ENCODE measurements around the gene PCSK7. TPM values are rescaled to one million over a fixed set of nuclear protein-coding genes. Genes with fewer than 3 reads are reported as not detected.
"Not testable (repeated sequence)": the region's sequence is repeated elsewhere in the genome, so short reads cannot be mapped to it uniquely, and the experiment has no call there.

Gene PCSK7
- total RNA-seq, 2 donors from 2014 or later = 140 to 206 TPM

DNA sequence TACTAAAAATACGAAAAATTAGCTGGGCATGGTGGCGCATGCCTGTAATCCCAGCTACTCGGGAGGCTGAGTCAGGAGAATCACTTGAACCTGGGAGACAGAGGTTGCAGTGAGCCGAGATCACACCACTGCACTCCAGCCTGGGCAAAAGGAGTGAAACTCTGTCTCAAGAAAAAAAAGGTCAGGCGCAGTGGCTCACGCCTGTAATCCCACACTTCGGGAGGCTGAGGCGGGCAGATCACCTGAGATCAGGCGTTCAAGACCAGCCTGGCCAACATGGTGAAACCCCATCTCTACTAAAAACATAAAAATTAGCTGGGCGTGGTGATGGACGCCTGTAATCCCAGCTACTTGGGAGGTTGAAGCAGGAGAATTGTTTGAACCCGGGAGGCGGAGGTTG is 48.7 kb downstream of the PCSK7 start:
- H3K36me3 Mint-ChIP-seq; ATAC-seq; H3K27ac Mint-ChIP-seq; DNase-seq (ENCODE audit: low spot score); H3K4me3 Mint-ChIP-seq; H3K9me3 Mint-ChIP-seq; H3K27me3 Mint-ChIP-seq: not testable (repeated sequence)
- peaks cover 23 to 24% of the 10 kb centered on the region in 2 donors for H3K4me1 Mint-ChIP-seq (ENCODE audit: low read depth in 2 of 2)

DNA sequence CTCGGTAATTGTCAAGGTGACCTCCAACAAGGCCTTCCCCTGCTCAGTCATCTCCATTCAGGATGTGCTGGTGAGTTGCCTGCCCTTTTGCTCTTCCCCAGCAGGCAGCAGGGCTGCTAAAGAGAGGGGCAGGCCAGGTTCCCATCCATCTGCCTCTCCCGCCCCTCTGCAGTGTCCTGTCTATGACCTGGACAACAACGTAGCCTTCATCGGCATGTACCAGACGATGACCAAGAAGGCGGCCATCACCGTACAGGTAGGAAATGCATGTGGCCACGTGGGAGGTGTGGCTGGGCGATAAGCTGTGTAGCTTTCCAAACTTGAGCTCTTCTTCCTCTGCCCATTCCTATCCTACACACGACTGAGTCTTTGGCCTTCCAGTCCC is 49.3 kb downstream of the PCSK7 start:
- DNase-seq (ENCODE audit: low spot score) = no peak
- H3K27ac Mint-ChIP-seq = no peak overlapping the region
- H3K36me3 Mint-ChIP-seq = no peaks in the 10 kb centered on the region
- no peaks in the 10 kb centered on the region for H3K9me3 Mint-ChIP-seq
- no peak for ATAC-seq
- peaks cover 27 to 30% of the 10 kb centered on the region in 2 donors for H3K4me1 Mint-ChIP-seq (ENCODE audit: low read depth in 2 of 2)
- no peaks in the 10 kb centered on the region for H3K27me3 Mint-ChIP-seq
- H3K4me3 Mint-ChIP-seq = no peak overlapping the region

DNA sequence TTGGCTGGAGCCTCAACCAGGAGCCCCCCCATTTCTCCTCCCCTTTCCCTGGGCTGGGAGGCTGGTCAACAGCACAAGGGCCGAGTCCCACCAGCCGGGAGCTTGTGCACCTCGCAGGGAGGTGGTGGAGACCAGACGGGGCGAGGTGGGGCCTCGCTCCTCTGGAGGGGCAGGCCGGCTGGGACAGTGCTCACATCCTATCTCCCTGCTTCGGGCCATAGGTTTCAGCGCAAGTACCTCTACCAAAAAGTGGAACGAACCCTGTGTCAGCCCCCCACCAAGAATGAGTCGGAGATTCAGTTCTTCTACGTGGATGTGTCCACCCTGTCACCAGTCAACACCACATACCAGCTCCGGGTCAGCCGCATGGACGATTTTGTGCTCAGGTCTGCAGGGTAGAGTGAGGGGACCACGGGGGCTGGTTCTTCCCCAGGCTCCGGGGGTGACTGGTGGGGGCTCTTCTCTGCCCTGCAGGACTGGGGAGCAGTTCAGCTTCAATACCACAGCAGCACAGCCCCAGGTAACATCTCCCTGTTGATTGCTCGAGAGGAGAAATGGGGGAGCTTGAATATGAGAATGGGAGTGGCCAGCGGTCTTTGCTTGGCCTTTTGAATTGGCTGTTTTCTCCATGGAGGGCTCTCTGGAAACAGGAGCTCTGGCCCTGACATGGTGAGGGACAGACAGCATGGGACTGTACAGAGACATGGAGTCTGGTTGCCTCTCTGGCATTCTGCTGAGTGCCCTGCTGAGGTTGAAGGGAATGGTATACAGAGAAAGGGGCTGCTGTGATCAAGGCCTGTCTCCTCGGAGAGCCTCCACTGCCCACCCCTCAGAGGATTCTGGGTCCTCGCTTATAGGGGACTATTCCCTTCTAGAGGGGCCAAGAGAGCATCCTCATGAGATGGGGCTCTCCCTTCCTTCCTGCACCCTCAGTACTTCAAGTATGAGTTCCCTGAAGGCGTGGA is 50.0 kb downstream of the PCSK7 start:
- Mint-ChIP-seq H3K9me3 (no peaks in the 10 kb centered on the region), H3K27me3 (no peaks in the 10 kb centered on the region), H3K36me3 (no peaks in the 10 kb centered on the region), H3K4me1 (ENCODE audit: low read depth in 2 of 2) (peaks cover 27 to 28% of the 10 kb centered on the region in 2 donors), H3K4me3 (no peak overlapping the region), H3K27ac (no peak overlapping the region)
- ATAC-seq = no peak
- no peak for DNase-seq (ENCODE audit: low spot score)

DNA sequence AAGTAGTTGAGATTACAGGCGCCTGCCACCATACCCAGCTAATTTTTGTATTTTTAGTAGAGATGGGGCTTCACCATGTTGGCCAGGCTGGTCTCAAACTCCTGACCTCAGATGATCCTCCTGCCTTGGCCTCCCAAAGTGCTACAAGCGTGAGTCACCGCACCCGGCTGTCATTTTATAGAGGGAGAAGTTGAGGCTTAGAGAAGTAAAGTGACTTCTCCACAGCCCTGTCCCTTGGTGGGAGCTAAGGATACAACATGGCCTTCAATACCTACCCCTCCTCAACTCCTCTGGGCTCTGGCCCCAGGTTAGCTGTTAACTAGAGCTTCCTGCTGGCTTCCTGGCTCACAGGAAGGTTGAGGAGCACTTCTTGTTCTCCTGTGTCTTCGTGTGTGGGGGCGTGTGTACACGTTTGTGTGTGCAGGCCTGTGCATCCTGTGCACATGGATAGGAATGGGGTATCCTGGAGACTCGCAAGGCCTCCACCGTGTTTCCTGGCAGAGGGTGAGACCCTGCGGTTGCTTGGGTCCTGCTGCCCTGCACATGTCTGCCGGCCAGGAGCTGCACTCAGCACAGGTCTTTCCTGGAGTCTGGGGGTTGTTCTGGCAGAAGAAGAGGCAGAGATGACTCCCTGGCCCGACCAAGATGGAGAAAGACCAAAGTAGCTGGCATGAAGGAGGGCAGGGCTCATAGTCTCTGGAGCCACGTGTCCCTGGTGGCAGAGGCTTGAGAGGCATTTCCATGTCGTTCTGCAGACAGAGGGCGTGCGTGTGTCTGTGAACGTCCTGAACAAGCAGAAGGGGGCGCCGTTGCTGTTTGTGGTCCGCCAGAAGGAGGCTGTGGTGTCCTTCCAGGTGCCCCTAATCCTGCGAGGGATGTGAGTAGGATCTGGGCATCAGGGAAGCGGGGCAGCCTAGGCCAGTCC is 51.0 kb downstream of the PCSK7 start:
- H3K9me3 Mint-ChIP-seq = no peaks in the 10 kb centered on the region
- H3K4me3 Mint-ChIP-seq = peak overlapping the region; percentile 93
- peak overlapping the region; percentile 81 to 88 for H3K27ac Mint-ChIP-seq
- DNase-seq (ENCODE audit: low spot score) = no peak
- ATAC-seq = no peak
- H3K27me3 Mint-ChIP-seq = no peaks in the 10 kb centered on the region
- H3K36me3 Mint-ChIP-seq = no peaks in the 10 kb centered on the region
- peaks cover 27 to 28% of the 10 kb centered on the region in 2 donors for H3K4me1 Mint-ChIP-seq (ENCODE audit: low read depth in 2 of 2)

DNA sequence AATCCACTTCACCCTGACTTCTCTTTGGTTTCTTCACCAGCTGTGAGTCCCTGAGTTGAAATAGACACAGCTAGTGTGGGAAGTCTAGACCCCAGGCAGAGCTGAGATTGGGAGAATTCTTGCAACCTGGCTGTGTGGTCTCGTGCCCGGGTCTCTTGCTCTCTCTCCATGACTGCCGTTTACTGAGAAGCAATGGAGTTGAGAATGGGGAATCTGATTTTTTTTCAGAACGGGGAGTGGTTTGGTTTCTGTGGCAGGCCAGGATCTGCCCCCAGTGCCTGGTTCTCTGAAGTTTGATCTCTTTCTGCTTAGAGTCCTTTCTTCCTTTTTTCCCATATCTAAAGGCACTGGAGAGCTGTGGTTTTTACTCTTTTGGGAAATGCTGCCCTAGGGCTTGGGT is 51.9 kb downstream of the PCSK7 start:
- Mint-ChIP-seq H3K27me3 (no peaks in the 10 kb centered on the region), H3K4me1 (ENCODE audit: low read depth in 2 of 2) (peaks cover 27 to 28% of the 10 kb centered on the region in 2 donors), H3K27ac (peak overlapping the region; percentile 81 to 88), H3K36me3 (no peaks in the 10 kb centered on the region), H3K4me3 (peak overlapping the region; percentile 93), H3K9me3 (no peaks in the 10 kb centered on the region)
- no peak for DNase-seq (ENCODE audit: low spot score)
- ATAC-seq = no peak

DNA sequence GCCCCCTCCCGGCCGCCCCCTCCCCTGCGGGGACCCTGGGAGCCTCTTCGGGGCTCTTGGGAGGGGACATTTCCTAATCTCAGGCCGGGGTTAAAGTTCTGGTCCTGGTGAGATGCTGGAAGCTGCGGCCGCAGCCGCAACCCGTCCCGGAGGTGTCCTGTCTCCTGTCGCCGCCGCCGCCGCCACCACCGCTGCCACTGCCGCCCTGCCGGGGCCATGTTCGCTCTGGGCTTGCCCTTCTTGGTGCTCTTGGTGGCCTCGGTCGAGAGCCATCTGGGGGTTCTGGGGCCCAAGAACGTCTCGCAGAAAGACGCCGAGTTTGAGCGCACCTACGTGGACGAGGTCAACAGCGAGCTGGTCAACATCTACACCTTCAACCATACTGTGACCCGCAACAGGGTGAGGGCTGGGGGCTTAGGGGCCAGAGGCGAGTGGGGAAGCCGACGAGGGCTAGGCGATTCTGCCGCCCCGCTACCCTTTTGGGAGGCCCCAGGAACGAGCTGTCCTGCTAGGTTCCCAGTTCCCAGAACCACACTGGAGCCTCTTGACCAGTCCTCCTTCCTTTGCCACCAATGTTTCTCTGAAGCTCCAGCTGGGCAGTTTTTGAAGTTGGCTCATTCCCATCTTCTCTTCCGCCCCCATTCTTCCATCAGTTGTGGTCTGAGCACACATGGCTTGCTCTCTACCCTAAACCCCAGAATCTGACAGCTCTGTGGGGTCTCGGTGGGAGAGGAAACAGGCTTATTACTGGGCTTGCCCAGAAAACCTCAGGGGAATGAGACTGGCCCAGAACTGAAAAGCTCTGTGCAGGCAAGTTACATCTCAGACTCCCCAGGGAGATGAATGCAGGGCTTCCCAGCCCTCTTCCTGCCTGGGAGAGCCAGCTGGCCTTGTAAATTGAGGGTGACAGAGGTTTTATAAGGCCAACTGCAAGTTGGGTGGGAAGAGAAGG is 52.5 kb downstream of the PCSK7 start:
- no peaks in the 10 kb centered on the region for H3K36me3 Mint-ChIP-seq
- ATAC-seq (peak; percentile 72 to 80), DNase-seq (ENCODE audit: low spot score) (no peak)
- H3K4me1 Mint-ChIP-seq (ENCODE audit: low read depth in 2 of 2) = peaks cover 27 to 28% of the 10 kb centered on the region in 2 donors
- peak overlapping the region; percentile 81 to 88 for H3K27ac Mint-ChIP-seq
- H3K9me3 Mint-ChIP-seq = no peaks in the 10 kb centered on the region
- no peaks in the 10 kb centered on the region for H3K27me3 Mint-ChIP-seq
- H3K4me3 Mint-ChIP-seq = peak overlapping the region; percentile 93

DNA sequence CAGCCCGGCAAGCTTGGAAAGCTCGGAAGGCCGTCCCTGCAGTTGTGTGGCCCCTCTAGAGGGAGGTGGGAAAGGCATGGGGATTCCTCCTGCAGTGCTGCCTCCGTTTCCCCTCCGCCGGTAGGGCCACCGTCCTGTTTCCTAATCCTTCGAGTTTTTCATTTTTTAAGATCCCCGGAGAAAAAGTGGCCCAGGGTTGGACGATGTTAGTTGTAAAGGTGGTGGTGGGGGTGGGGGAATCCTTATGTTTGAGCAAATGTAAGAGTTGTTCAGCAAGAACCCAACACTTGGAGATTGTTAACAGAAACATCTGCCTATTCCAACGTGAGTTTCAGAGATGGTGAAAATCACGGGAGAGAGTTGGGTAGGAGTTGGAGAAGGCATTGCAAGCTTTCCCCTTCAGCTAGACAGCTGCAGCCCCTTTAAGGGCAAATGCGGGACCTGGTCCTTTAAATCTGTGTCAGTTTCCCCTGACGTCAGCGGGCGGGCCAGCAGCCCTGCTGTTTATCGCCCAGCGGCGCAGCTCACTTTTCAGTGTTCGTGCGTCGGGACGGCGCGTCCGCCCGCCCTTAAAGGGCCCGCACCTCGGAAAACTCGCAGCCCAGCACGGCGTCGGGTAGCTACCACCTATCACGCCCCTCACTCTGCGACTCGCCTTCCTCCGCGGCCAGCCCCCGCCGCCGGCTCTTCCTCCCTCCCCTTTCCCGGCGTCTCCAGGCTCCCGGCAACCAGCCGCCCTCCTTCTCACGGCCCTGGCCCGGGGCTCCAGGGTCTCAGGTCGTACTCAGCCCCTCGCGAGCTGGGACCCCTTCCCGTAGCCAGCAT is 53.5 kb downstream of the PCSK7 start, which contains the start of gene SIDT2:
Gene SIDT2 (plus strand): TSS at position 534 of the 825 bp plus-strand sequence. CDS start 521 bp downstream, outside the sequence.
- Mint-ChIP-seq H3K36me3 (no peaks in the 10 kb centered on the region), H3K4me3 (peak within 1 kb of the TSS; percentile 93), H3K27me3 (no peaks in the 10 kb centered on the region), H3K9me3 (no peaks in the 10 kb centered on the region), H3K27ac (peak within 1 kb of the TSS; percentile 81 to 88), H3K4me1 (ENCODE audit: low read depth in 2 of 2) (peaks cover 27 to 30% of the 10 kb centered on the region in 2 donors)
- peak; percentile 97 to 98 for ATAC-seq
- peak; percentile 91 for DNase-seq (ENCODE audit: low spot score)

DNA sequence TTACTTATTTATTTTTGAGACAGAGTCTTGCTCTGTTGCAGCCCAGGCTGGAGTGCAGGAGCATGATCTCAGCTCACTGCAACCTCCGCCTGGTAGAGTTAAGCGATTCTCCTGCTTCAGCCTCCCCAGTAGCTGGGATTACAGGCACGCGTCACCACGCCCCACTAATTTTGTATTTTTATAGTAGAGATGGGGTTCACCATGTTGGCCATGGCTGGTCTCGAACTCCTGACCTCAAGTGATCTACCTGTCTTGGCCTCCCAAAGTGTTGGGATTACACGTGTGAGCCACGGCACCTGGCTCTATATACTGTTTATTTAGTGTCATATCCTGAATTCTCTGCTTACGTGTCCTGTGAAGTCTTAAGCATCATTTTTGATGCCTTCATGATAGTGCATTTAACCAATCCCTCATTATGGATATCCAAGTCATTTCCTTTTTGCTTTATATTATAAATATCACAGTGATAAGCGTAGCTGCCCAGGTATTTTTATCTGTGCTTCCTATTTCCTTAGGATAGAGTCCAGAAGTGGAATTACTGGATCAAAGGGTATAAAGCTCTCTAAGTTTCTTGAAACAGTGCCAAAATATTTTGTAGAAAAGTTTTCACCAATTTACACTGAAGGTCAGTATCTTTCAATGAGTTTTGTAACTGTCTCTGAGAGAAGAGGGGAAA is 54.2 kb downstream of the PCSK7 start:
- H3K36me3 Mint-ChIP-seq = no peaks in the 10 kb centered on the region
- H3K9me3 Mint-ChIP-seq = no peaks in the 10 kb centered on the region
- peak overlapping the region; percentile 81 to 88 for H3K27ac Mint-ChIP-seq
- H3K4me3 Mint-ChIP-seq = peak overlapping the region; percentile 93
- ATAC-seq (no peak), DNase-seq (ENCODE audit: low spot score) (no peak)
- no peaks in the 10 kb centered on the region for H3K27me3 Mint-ChIP-seq
- H3K4me1 Mint-ChIP-seq (ENCODE audit: low read depth in 2 of 2) = peaks cover 27 to 29% of the 10 kb centered on the region in 2 donors

DNA sequence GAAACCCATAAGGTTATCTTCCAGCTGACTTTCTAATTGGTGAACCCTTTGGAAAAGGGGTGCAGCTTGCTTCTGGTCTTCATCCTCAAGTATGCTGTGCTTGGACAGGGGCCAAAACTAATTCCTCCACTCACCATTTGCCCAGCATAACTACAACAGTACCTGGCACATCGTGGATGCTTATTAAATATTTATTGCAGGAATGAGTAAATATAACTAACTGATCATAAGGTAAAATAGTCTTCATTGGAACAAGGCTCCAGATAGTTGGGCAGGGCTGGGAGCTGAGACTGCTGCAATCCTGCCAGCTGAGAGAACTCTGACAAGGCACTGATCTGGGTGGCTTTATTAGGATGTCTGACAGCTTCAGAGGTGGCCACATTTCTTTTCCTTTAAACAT is 55.7 kb downstream of the PCSK7 start:
- DNase-seq (ENCODE audit: low spot score) = no peak
- Mint-ChIP-seq H3K27me3 (no peaks in the 10 kb centered on the region), H3K4me1 (ENCODE audit: low read depth in 2 of 2) (peaks cover 27 to 32% of the 10 kb centered on the region in 2 donors), H3K4me3 (no peak overlapping the region), H3K9me3 (no peaks in the 10 kb centered on the region), H3K27ac (no peak overlapping the region), H3K36me3 (no peaks in the 10 kb centered on the region)
- no peak for ATAC-seq

DNA sequence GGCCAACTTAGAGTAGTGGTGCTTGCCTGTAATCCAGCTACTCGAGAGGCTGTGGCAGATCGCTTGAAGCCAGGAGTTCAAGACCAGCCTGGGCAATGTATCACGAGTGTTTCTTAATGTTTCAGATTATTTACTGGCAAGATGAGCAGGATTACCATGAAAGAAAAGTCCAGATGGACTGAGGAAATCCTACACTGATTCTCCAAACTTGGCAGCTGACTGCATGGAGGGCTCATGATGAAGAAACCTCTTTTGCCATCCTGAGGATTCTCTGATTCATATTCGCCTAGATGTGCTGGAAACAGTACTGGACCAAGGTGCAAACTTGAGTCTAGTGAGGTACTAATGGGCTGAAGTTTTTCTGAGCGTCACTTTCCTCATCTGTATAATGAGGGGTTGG is 56.1 kb downstream of the PCSK7 start:
- H3K9me3 Mint-ChIP-seq = no peaks in the 10 kb centered on the region
- DNase-seq (ENCODE audit: low spot score) = no peak
- peaks cover 23 to 28% of the 10 kb centered on the region in 2 donors for H3K4me1 Mint-ChIP-seq (ENCODE audit: low read depth in 2 of 2)
- no peaks in the 10 kb centered on the region for H3K36me3 Mint-ChIP-seq
- no peak overlapping the region for H3K27ac Mint-ChIP-seq
- ATAC-seq = no peak
- H3K27me3 Mint-ChIP-seq = no peaks in the 10 kb centered on the region
- H3K4me3 Mint-ChIP-seq = no peak overlapping the region

DNA sequence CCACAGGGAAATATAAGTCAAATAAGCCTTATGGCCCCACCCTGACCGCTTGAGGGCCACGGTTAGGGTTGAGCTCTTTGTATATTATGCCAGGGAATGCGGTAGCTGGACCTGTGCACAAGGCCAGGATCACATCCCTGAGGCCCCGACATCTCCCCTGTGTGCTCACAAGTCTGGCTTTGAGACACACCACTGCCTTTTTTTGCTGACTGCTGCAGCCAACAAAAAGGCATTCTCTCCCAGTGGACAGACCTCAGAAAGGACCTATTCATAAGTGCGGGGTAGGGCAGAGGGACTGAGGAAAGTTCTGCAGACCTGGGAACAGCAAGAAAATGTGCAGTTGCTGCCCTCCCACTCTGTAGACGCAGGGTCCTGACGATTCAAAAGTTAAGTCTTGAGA is 56.8 kb downstream of the PCSK7 start:
- peaks cover 20 to 22% of the 10 kb centered on the region in 2 donors for H3K4me1 Mint-ChIP-seq (ENCODE audit: low read depth in 2 of 2)
- H3K27me3 Mint-ChIP-seq = no peaks in the 10 kb centered on the region
- no peaks in the 10 kb centered on the region for H3K9me3 Mint-ChIP-seq
- H3K36me3 Mint-ChIP-seq = no peaks in the 10 kb centered on the region
- H3K4me3 Mint-ChIP-seq = no peak overlapping the region
- no peak for DNase-seq (ENCODE audit: low spot score)
- H3K27ac Mint-ChIP-seq = no peak overlapping the region
- ATAC-seq = no peak

Data from natural killer cell treated with Interleukin-12 subunit alpha and Interleukin-12 subunit beta and Interleukin-15 and Interleukin-18, amount 100 ng/mL, for 72 hours (primary cell).